SH-SY5Y (cell line): ENCODE results near the gene CTH.

ENCODE experiments used
- GATA2 ChIP-seq: IDR thresholded peaks from 2 replicates; pipeline ENCODE4 v1.6.1; 2011; ENCODE audit warnings: mild to moderate bottlenecking, low read depth, low read length
- GATA3 ChIP-seq: IDR thresholded peaks from 2 replicates; pipeline ENCODE4 v1.6.1; 2011; ENCODE audit warnings: low read depth, mild to moderate bottlenecking, low read length, moderate library complexity

GRCh38 chr1:70415882-70416281 is 4.8 kb downstream of the CTH start:
- TF ChIP-seq GATA2 (no peak), GATA3 (no peak)
